Rectal smooth muscle tissue (tissue), 1 donor: ENCODE data around the gene LRP1B.
"Not testable (repeated sequence)": the region's sequence is repeated elsewhere in the genome, so short reads cannot be mapped to it uniquely, and the experiment has no call there.

ENCODE experiments used
- H3K27ac ChIP-seq: one replicate; pipeline ENCODE4 v1.7.0; 2013; ENCODE audit warnings: low read depth, low read length, inconsistent platforms
- H3K27me3 ChIP-seq: one replicate; pipeline ENCODE4 v1.7.0; 2013; ENCODE audit warnings: low read length; ENCODE audit not compliant: control insufficient read depth, insufficient read depth
- H3K36me3 ChIP-seq: one replicate; pipeline ENCODE4 v1.7.0; 2013; ENCODE audit warnings: low read length; ENCODE audit not compliant: control insufficient read depth, insufficient read depth
- H3K4me1 ChIP-seq: one replicate; pipeline ENCODE4 v1.7.0; 2013; ENCODE audit warnings: low read length; ENCODE audit not compliant: control insufficient read depth, insufficient read depth
- H3K4me3 ChIP-seq: one replicate; pipeline ENCODE4 v1.7.0; 2013; ENCODE audit warnings: low read length
- H3K9ac ChIP-seq: one replicate; pipeline ENCODE4 v1.7.0; 2013; ENCODE audit warnings: low read length

Gene LRP1B

DNA sequence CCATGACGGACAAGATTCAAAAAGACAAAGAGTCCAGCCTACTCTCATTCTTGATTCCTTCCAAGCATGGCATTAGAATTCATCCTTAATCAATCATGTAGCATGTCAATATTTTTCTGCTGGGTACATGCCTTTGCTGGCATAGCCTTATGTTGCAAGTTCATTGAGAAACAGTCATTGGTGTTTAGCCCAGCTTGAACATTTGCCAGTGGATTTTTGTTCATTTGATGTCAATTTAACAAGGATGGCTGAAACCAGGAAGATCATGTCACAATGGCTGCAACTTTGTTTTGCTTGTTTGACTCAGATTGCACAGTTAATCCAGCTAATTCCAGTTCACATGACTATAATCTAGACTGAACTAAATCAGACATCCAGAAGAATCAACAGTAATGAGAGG lies 1132.2 kb downstream of the LRP1B start:
- Histone ChIP-seq H3K27me3 (no peaks in the 10 kb centered on the region), H3K27ac (no peak overlapping the region)

DNA sequence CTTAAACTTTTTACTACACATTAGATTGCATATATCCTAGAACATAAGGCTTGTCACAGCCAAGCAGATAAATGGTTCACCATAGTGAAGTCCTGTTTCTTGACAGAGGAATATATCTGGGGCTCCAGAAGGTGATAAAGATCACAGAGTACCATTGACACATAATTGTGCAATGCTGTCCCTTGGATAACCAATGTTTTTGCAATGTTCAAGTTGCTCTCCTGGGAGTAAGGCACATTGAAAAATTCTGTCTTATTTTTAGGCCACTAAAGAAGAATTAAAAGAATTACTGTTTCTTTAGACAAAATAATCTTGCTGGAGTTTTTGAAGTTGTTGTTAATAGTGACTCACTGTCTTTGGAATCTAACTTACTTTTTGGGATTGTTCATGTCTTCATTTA lies 1132.8 kb downstream of the LRP1B start:
- no peak overlapping the region for H3K9ac ChIP-seq
- no peaks in the 10 kb centered on the region for H3K27me3 ChIP-seq
- no peaks in the 10 kb centered on the region for H3K4me1 ChIP-seq
- H3K27ac ChIP-seq: no peak overlapping the region
- no peaks in the 10 kb centered on the region for H3K36me3 ChIP-seq
- H3K4me3 ChIP-seq: no peak overlapping the region

More for the DNA sequence above, 1132.2 kb downstream of the LRP1B start:
- Histone ChIP-seq H3K9ac (no peak overlapping the region), H3K36me3 (no peaks in the 10 kb centered on the region), H3K4me3 (no peak overlapping the region), H3K4me1 (no peaks in the 10 kb centered on the region)

DNA sequence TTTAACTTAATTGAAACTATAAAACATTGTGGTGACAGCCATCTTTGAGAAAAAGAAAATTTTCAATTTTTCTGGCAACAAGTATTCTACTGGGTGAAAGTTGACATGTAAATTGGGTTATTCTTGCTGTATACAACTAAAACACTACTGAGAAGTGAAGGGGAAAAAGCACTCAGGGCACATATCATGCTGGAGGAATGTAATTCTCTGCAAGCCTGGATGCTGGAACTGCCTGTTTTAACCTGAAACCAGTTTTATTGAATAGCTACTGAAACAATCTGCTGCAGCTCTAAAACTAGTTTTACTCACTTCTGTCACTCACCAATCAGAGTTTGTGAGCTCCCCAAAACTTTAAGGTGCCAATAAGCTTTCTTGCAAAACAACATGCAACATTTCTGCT lies 1136.0 kb downstream of the LRP1B start:
- Histone ChIP-seq H3K27me3 (no peaks in the 10 kb centered on the region), H3K27ac (no peak overlapping the region), H3K4me3 (no peak overlapping the region), H3K4me1 (no peaks in the 10 kb centered on the region), H3K36me3 (no peaks in the 10 kb centered on the region), H3K9ac (no peak overlapping the region)

DNA sequence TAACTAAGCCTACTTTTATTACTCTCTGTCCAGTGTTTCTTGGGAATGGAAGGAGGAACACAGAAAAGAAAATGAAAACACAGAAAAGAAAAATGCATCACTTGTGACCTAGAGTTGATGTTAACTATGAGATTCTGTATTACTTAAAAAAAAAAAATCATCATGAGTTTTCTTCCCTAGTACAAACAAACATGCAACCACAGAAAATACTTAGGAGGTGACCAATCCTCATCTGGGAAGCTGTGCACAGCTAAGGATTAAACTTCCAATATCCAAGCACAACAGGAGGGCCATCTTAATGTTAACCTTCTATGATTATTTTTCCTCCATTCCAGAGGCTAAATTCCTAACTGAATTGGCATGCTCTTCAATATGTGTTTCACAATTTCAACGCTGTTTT lies 1140.4 kb downstream of the LRP1B start:
- H3K27me3 ChIP-seq: no peaks in the 10 kb centered on the region
- H3K27ac ChIP-seq: no peak overlapping the region
- H3K9ac ChIP-seq: no peak overlapping the region
- H3K4me1 ChIP-seq: no peaks in the 10 kb centered on the region
- no peak overlapping the region for H3K4me3 ChIP-seq
- no peaks in the 10 kb centered on the region for H3K36me3 ChIP-seq

DNA sequence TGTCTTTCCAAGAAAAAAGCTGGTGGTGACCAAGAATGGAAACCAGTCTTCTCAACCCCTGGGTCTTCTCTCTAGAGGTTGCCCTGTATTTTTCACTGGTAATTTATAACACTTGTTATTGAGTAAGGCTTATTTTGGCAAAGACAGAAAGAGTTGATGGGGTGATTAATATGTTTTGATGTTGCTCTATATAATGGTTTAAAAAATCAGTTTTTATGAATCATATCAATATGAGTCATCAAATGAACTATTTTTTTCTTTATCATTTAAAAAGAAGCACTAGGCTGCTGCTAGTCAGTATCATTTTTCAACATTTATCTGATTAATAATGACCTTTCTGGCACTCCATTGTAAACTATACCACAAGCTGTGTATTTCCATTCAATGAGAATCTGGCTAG lies 1142.2 kb downstream of the LRP1B start:
- H3K36me3 ChIP-seq: no peaks in the 10 kb centered on the region
- no peak overlapping the region for H3K4me3 ChIP-seq
- no peaks in the 10 kb centered on the region for H3K4me1 ChIP-seq
- H3K27ac ChIP-seq: no peak overlapping the region
- no peaks in the 10 kb centered on the region for H3K27me3 ChIP-seq
- no peak overlapping the region for H3K9ac ChIP-seq

DNA sequence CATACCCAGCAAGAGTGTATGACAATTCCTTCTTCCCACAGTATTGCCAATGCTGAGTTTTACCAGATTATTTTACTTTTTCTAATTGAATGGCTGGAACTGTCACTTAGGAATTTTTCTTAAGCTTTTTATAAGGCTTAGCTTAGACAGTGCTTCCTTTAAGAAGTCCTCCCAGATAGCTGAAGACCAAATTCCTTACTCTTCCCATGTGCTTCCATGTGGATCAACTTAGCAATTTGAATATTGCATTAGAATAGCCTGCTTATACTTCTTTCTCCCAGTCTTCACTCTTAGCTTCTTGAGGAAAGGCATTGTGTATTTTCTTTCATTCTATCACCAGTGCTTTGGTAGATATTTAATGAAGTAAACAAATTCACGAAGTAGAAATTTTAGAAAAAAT lies 1144.4 kb downstream of the LRP1B start:
- no peaks in the 10 kb centered on the region for H3K36me3 ChIP-seq
- no peaks in the 10 kb centered on the region for H3K4me1 ChIP-seq
- H3K27me3 ChIP-seq: no peaks in the 10 kb centered on the region
- no peak overlapping the region for H3K27ac ChIP-seq
- H3K4me3 ChIP-seq: no peak overlapping the region
- no peak overlapping the region for H3K9ac ChIP-seq

DNA sequence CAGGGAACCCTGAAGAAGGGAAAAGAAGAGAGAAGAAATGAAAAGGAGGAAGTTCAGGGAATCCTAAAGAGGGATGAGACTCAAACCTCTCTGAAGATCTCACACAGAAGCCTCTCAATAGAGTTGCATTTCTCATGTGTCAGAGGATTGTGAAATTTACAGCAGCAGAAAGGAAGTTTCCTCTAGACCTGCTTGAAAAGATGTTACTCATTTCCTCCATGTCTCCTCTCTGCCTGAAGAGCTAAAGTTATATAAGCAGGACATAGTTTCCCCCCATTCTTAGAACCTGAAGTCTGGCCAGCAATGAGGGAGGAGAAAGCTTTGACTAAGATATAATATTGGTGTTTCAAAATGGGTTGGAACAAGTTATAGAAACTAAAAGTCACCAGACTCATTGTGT lies 1155.6 kb downstream of the LRP1B start:
- H3K27me3 ChIP-seq: no peaks in the 10 kb centered on the region
- no peak overlapping the region for H3K27ac ChIP-seq
- H3K4me3 ChIP-seq: no peak overlapping the region
- no peaks in the 10 kb centered on the region for H3K4me1 ChIP-seq
- no peaks in the 10 kb centered on the region for H3K36me3 ChIP-seq
- H3K9ac ChIP-seq: no peak overlapping the region

DNA sequence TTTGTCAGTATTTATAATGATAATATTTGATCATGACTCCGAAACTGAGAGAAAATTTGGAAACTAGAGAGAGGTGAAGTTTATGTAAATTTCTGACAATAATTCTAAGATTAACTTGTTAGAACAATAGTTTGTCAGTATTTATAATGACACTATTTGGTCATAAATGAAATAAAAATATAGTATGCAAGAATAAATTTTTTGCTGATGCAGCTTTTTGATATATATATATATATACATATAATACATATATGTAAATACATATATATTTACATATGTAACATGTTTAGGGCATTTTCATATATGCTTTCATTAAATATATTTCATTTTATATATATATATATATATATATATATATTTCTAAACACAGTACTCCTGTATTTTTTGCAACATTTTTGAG lies 1158.1 kb downstream of the LRP1B start:
- no peaks in the 10 kb centered on the region for H3K27me3 ChIP-seq

DNA sequence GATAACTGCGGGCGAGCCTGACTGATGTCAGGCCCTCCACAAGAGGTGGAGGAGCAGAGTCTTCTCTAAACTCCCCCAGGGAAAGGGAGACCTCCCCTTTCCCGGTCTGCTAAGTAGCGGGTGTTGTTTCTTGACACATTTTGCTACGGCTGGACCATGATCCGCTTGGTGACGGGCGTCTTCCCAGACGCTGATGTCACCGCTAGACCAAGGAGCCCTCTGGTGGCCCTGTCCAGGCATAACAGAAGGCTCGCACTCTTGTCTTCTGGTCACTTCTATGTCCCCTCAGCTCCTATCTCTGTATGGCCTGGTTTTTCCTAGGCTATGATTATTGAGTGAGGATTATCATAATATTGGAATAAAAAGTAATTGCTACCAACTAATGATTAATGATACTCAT lies 1166.5 kb downstream of the LRP1B start:
- H3K27ac ChIP-seq, H3K4me1 ChIP-seq, H3K27me3 ChIP-seq, H3K9ac ChIP-seq, H3K4me3 ChIP-seq, H3K36me3 ChIP-seq: not testable (repeated sequence)

More for the DNA sequence above, 1158.1 kb downstream of the LRP1B start:
- Histone ChIP-seq H3K27ac (no peak overlapping the region), H3K4me3 (no peak overlapping the region), H3K9ac (no peak overlapping the region), H3K36me3 (no peaks in the 10 kb centered on the region), H3K4me1 (no peaks in the 10 kb centered on the region)

DNA sequence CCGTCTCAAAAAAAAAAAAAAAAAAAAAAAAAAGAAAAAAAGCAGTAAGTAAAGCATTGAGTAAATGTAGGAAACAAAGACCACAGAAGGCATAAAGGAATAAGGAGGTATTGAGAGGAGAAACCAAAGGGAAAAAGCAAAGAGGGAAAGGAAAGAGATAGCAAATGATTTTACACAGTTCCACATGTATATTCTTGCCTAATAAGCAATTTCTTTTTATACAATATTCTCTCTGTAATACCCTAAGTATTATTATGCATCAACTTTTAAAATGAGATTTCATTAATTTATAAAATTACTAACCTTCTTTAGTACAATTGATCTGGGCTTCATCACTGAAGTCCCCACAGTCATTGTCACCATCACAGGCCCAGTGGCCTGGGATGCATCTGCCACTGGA lies 1180.9 kb downstream of the LRP1B start:
- Histone ChIP-seq H3K9ac (no peak overlapping the region), H3K4me1 (no peaks in the 10 kb centered on the region), H3K27ac (no peak overlapping the region), H3K4me3 (no peak overlapping the region), H3K36me3 (no peaks in the 10 kb centered on the region), H3K27me3 (no peaks in the 10 kb centered on the region)

DNA sequence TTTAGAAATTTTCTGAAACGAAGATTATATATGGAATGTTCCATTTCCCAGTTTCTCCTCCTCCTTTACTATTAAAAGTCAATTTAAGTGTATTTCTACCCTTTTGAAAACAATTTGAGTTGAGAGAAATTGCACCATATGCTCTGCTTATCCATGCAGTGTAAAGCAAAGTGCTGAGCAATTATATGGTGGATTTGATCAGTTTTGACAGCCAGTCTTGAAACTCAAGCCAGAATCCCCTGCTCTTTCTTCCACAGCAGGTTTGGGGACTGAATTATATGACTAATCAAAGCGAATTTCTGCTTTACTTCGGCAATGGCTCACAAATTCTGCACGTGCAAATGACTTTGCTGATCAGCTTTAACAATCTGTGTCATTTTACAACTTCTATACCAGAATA lies 1183.6 kb downstream of the LRP1B start:
- Histone ChIP-seq H3K27me3 (no peaks in the 10 kb centered on the region), H3K27ac (no peak overlapping the region), H3K4me1 (no peaks in the 10 kb centered on the region), H3K4me3 (no peak overlapping the region), H3K36me3 (no peaks in the 10 kb centered on the region), H3K9ac (no peak overlapping the region)

DNA sequence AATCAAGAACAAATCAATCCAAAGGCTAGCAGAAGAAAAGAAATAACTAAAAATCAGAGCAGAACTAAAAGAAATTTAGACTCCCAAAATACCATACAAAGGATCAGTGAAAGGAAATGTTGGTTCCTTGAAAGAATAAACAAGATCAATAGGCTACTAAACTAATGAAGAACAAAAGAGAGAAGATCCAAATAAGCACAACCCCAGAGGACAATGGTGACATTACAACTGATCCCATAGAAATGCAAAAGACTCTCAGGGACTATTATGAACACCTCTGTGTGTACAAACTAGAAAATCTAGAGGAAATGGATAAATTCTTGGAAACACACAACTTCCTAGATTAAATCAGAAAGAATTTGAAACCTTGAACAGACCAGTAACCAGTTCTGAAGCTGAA lies 1186.9 kb downstream of the LRP1B start:
- Histone ChIP-seq H3K27me3 (no peaks in the 10 kb centered on the region), H3K36me3 (no peaks in the 10 kb centered on the region), H3K4me3 (no peak overlapping the region), H3K4me1 (no peaks in the 10 kb centered on the region), H3K9ac (no peak overlapping the region), H3K27ac (no peak overlapping the region)

DNA sequence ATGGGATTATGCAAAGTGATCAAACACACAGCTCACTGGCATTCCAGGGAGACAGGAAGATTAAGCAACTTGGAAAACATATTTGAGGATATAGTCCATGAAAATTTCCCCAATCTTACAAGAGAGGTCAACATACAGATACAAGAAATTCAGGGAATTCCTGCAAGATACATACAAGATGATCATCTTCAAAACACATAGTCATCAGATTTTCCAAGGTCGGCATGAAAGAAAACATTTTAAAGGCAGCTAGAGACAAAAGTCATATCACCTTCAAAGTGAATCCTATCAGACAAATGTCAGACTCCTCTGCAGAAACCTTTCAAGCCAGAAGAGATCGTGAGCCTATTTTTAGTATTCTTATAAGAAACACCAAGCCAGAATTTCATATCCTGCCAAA lies 1188.5 kb downstream of the LRP1B start:
- no peak overlapping the region for H3K27ac ChIP-seq
- no peaks in the 10 kb centered on the region for H3K4me1 ChIP-seq
- H3K36me3 ChIP-seq: no peaks in the 10 kb centered on the region
- no peak overlapping the region for H3K4me3 ChIP-seq
- H3K27me3 ChIP-seq: no peaks in the 10 kb centered on the region
- H3K9ac ChIP-seq: no peak overlapping the region

DNA sequence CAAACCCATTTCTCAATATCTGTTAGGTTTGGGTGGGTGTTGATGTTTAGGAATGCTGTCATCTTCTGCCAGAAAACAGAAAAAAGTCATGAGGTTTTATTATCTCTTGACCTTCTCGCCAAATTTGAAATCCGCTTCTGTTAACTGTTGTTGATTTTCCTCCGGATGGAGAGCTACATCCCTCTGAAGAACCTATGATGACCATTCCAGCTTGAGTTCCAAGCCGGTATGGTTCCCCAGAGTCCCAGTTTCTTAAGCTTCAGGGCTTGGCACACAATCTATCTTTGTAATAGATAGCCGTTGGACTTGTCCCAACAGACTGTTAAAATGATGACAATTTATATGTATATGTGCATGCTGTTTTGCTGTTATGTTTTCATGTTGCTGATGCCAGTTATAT lies 1201.0 kb downstream of the LRP1B start:
- no peak overlapping the region for H3K4me3 ChIP-seq
- H3K36me3 ChIP-seq: no peaks in the 10 kb centered on the region
- no peak overlapping the region for H3K9ac ChIP-seq
- no peaks in the 10 kb centered on the region for H3K27me3 ChIP-seq
- no peaks in the 10 kb centered on the region for H3K4me1 ChIP-seq
- no peak overlapping the region for H3K27ac ChIP-seq
